ENCODE data around the gene ZNF366.
A peak's percentile ranks its signal among the peaks of the same experiment; 100 is the strongest.

ZNF366 gene

GRCh38 chr5:72474516-72474915 is 32.7 kb downstream of the ZNF366 start:
- no peak for ATAC-seq (replicated peaks)
- Mint-ChIP-seq H3K27me3 (peaks cover 0 to 10% of the 10 kb centered on the region in 2 donors), H3K36me3 (no peaks in the 10 kb centered on the region), H3K4me3 (no peak overlapping the region), H3K9me3 (peaks cover 0 to 2% of the 10 kb centered on the region in 2 donors), H3K27ac (no peak overlapping the region), H3K4me1 (peaks cover 27 to 60% of the 10 kb centered on the region in 2 donors)
- DNase-seq: no peak

- Mint-ChIP-seq H3K4me3 (no peak overlapping the region), H3K9me3 (peaks cover 0 to 2% of the 10 kb centered on the region in 2 donors), H3K36me3 (no peaks in the 10 kb centered on the region), H3K27me3 (peaks cover 0 to 10% of the 10 kb centered on the region in 2 donors), H3K27ac (no peak overlapping the region), H3K4me1 (peaks cover 27 to 60% of the 10 kb centered on the region in 2 donors)
- DNase-seq (no peak), ATAC-seq (replicated peaks) (no peak)
These were observed 33.1 kb downstream of the ZNF366 start for GRCh38 chr5:72474046-72474500.

GRCh38 chr5:72472666-72473422 is 34.4 kb downstream of the ZNF366 start:
- Mint-ChIP-seq H3K27ac (no peak overlapping the region), H3K4me3 (no peak overlapping the region), H3K27me3 (peaks cover 0 to 10% of the 10 kb centered on the region in 2 donors), H3K4me1 (peaks cover 27 to 63% of the 10 kb centered on the region in 2 donors), H3K9me3 (peaks cover 0 to 2% of the 10 kb centered on the region in 2 donors), H3K36me3 (no peaks in the 10 kb centered on the region)
- DNase-seq (no peak), ATAC-seq (replicated peaks) (no peak)

GRCh38 chr5:72472031-72472430 is 35.2 kb downstream of the ZNF366 start:
- Mint-ChIP-seq H3K27ac (no peak overlapping the region), H3K36me3 (no peaks in the 10 kb centered on the region), H3K27me3 (peaks cover 0 to 10% of the 10 kb centered on the region in 2 donors), H3K9me3 (peaks cover 0 to 2% of the 10 kb centered on the region in 2 donors), H3K4me3 (no peak overlapping the region), H3K4me1 (peaks cover 26 to 65% of the 10 kb centered on the region in 2 donors)
- ATAC-seq (replicated peaks): peak; percentile 15 to 22
- no peak for DNase-seq

- Mint-ChIP-seq H3K4me3 (no peak overlapping the region), H3K9me3 (peaks cover 0 to 2% of the 10 kb centered on the region in 2 donors), H3K36me3 (no peaks in the 10 kb centered on the region), H3K27ac (no peak overlapping the region), H3K4me1 (peaks cover 20 to 65% of the 10 kb centered on the region in 2 donors), H3K27me3 (peaks cover 0 to 10% of the 10 kb centered on the region in 2 donors)
- no peak for DNase-seq
- ATAC-seq (replicated peaks): no peak
These were observed 36.4 kb downstream of the ZNF366 start for GRCh38 chr5:72470826-72471225.

GRCh38 chr5:72468606-72469005 is 38.6 kb downstream of the ZNF366 start:
- peaks cover 0 to 8% of the 10 kb centered on the region in 2 donors for H3K27me3 Mint-ChIP-seq
- H3K36me3 Mint-ChIP-seq: no peaks in the 10 kb centered on the region
- no peak overlapping the region for H3K27ac Mint-ChIP-seq
- H3K4me3 Mint-ChIP-seq: no peak overlapping the region
- DNase-seq (no peak), ATAC-seq (replicated peaks) (no peak)
- peaks cover 0 to 2% of the 10 kb centered on the region in 2 donors for H3K9me3 Mint-ChIP-seq
- peaks cover 28 to 69% of the 10 kb centered on the region in 2 donors for H3K4me1 Mint-ChIP-seq

- H3K4me3 Mint-ChIP-seq: no peak overlapping the region
- ATAC-seq (replicated peaks) (no peak), DNase-seq (no peak)
- peaks cover 0 to 2% of the 10 kb centered on the region in 2 donors for H3K9me3 Mint-ChIP-seq
- peaks cover 27 to 67% of the 10 kb centered on the region in 2 donors for H3K4me1 Mint-ChIP-seq
- H3K36me3 Mint-ChIP-seq: no peaks in the 10 kb centered on the region
- no peak overlapping the region for H3K27ac Mint-ChIP-seq
- H3K27me3 Mint-ChIP-seq: peaks cover 0 to 2% of the 10 kb centered on the region in 2 donors
These were observed 39.2 kb downstream of the ZNF366 start for GRCh38 chr5:72468024-72468423.

- DNase-seq (no peak), ATAC-seq (replicated peaks) (no peak)
- Mint-ChIP-seq H3K4me3 (no peak overlapping the region), H3K27ac (no peak overlapping the region), H3K9me3 (no peaks in the 10 kb centered on the region), H3K36me3 (no peaks in the 10 kb centered on the region), H3K27me3 (no peaks in the 10 kb centered on the region), H3K4me1 (peaks cover 23 to 62% of the 10 kb centered on the region in 2 donors)
These were observed 39.7 kb downstream of the ZNF366 start for GRCh38 chr5:72467461-72467860.

- Mint-ChIP-seq H3K4me3 (peak overlapping the region; percentile 37 to 51), H3K27ac (peak overlapping the region; percentile 84), H3K4me1 (peaks cover 18 to 47% of the 10 kb centered on the region in 2 donors), H3K27me3 (no peaks in the 10 kb centered on the region), H3K9me3 (no peaks in the 10 kb centered on the region), H3K36me3 (no peaks in the 10 kb centered on the region)
- DNase-seq: peak; percentile 49
- ATAC-seq (replicated peaks): peak; percentile 91 to 92
These were observed 41.3 kb downstream of the ZNF366 start for GRCh38 chr5:72465601-72466563.

GRCh38 chr5:72465066-72465465 is 42.1 kb downstream of the ZNF366 start:
- H3K9me3 Mint-ChIP-seq: no peaks in the 10 kb centered on the region
- H3K4me1 Mint-ChIP-seq: peaks cover 18 to 42% of the 10 kb centered on the region in 2 donors
- no peaks in the 10 kb centered on the region for H3K27me3 Mint-ChIP-seq
- H3K27ac Mint-ChIP-seq: peak overlapping the region; percentile 72
- no peaks in the 10 kb centered on the region for H3K36me3 Mint-ChIP-seq
- peak overlapping the region; percentile 30 to 51 for H3K4me3 Mint-ChIP-seq
- ATAC-seq (replicated peaks) (peak; percentile 18 to 31), DNase-seq (no peak)

- H3K9me3 Mint-ChIP-seq: no peaks in the 10 kb centered on the region
- H3K4me3 Mint-ChIP-seq: no peak overlapping the region
- H3K4me1 Mint-ChIP-seq: peaks cover 23 to 47% of the 10 kb centered on the region in 2 donors
- no peaks in the 10 kb centered on the region for H3K27me3 Mint-ChIP-seq
- no peak overlapping the region for H3K27ac Mint-ChIP-seq
- no peak for ATAC-seq (replicated peaks)
- DNase-seq: no peak
- no peaks in the 10 kb centered on the region for H3K36me3 Mint-ChIP-seq
These were observed 43.1 kb downstream of the ZNF366 start for GRCh38 chr5:72464071-72464470.

GRCh38 chr5:72463449-72464052 is 43.7 kb downstream of the ZNF366 start:
- H3K4me1 Mint-ChIP-seq: peaks cover 23 to 51% of the 10 kb centered on the region in 2 donors
- no peak overlapping the region for H3K27ac Mint-ChIP-seq

GRCh38 chr5:72460413-72460812 is 46.8 kb downstream of the ZNF366 start:
- ATAC-seq (replicated peaks) (no peak), DNase-seq (no peak)
- H3K27ac Mint-ChIP-seq: no peak overlapping the region
- no peak overlapping the region for H3K4me3 Mint-ChIP-seq
- peaks cover 15 to 24% of the 10 kb centered on the region in 2 donors for H3K4me1 Mint-ChIP-seq
- no peaks in the 10 kb centered on the region for H3K9me3 Mint-ChIP-seq
- H3K36me3 Mint-ChIP-seq: no peaks in the 10 kb centered on the region
- H3K27me3 Mint-ChIP-seq: no peaks in the 10 kb centered on the region

More at GRCh38 chr5:72463449-72464052, 43.7 kb downstream of the ZNF366 start:
- no peak for ATAC-seq (replicated peaks)
- Mint-ChIP-seq H3K4me3 (no peak overlapping the region), H3K27me3 (no peaks in the 10 kb centered on the region), H3K9me3 (no peaks in the 10 kb centered on the region), H3K36me3 (no peaks in the 10 kb centered on the region)
- DNase-seq: no peak

- Mint-ChIP-seq H3K27me3 (no peaks in the 10 kb centered on the region), H3K27ac (no peak overlapping the region), H3K36me3 (no peaks in the 10 kb centered on the region), H3K4me3 (no peak overlapping the region), H3K9me3 (no peaks in the 10 kb centered on the region), H3K4me1 (peaks cover 14 to 21% of the 10 kb centered on the region in 2 donors)
- ATAC-seq (replicated peaks) (no peak), DNase-seq (no peak)
These were observed 47.3 kb downstream of the ZNF366 start for GRCh38 chr5:72459913-72460312.

Measured in stimulated activated naive B cell treated with anti-CD40 and anti-IgM and Interleukin-4, amounts not matched to agents 10 μg/mL and 1 μg/mL and 100 μg/mL, for 72 hours (primary cell).